SJSA1 (cell line): ENCODE data around the gene PDLIM3. TPM values are rescaled to one million over a fixed set of nuclear protein-coding genes. Genes with fewer than 3 reads are reported as not detected.

Experiments
- DNase-seq, 2 experiments: peaks; one replicate each; pipeline ENCODE4 v3.0.0-alpha.2; 2015 to 2020; ENCODE audit warnings: low spot score in 2 of 2, low read depth in 1 of 2
- H3K27ac ChIP-seq: fragments of 250-450 bp; sonication (Bioruptor Pico); 2 replicates; pipeline ENCODE4 v1.5.1; 2020; ENCODE audit warnings: mild to moderate bottlenecking, moderate library complexity
- H3K27me3 ChIP-seq: fragments of 250-450 bp; sonication (Bioruptor Pico); replicated peaks from 2 replicates; pipeline ENCODE4 v1.5.1; 2020; ENCODE audit warnings: mild to moderate bottlenecking, moderate library complexity
- H3K36me3 ChIP-seq: fragments of 250-450 bp; sonication (Bioruptor Pico); 2 replicates; pipeline ENCODE4 v1.5.1; 2020; ENCODE audit warnings: mild to moderate bottlenecking
- H3K4me1 ChIP-seq: fragments of 250-450 bp; sonication (Bioruptor Pico); replicated peaks from 2 replicates; pipeline ENCODE4 v1.6.1; 2021; ENCODE audit warnings: mild to moderate bottlenecking
- H3K4me3 ChIP-seq: fragments of 250-450 bp; sonication (Bioruptor Pico); 2 replicates; pipeline ENCODE4 v1.5.1; 2020; ENCODE audit warnings: mild to moderate bottlenecking
- H3K9me3 ChIP-seq: fragments of 250-450 bp; sonication (Bioruptor Pico); replicated peaks from 2 replicates; pipeline ENCODE4 v1.5.1; 2020; ENCODE audit warnings: mild to moderate bottlenecking
- total RNA-seq: library from RNA; depleted of rRNA; stranded (reverse); fragments of >200 nt; shearing (Covaris generic); gene quantifications from 2 replicates; pipeline ENCODE4 v1.2.3, GENCODE V29; 2014

PDLIM3 gene
- total RNA-seq, 1 experiment from 2014 or later, result 157 TPM

DNA sequence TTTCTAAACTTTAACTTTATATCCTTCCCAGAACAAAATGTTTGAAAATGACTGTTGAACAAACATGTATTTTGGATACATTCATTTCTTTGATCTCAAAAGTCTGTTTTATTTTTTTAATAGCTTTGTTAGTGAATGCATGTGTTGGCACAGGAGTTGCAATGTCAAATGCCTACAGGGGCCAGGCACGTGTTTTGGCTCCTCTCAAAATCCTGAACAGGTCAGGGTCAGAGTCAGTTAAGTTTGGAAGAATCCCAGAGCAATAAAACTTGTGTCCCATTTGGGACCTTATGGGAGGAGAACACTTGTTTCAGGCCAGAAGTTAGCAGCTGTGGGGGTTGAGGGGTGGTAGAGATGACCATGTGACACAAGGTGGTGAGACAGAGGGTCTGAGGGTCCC is 34.7 kb downstream of the PDLIM3 start:
- Histone ChIP-seq H3K4me1 (no peaks in the 10 kb centered on the region), H3K36me3 (peaks cover 29% of the 10 kb centered on the region), H3K9me3 (no peaks in the 10 kb centered on the region), H3K4me3 (no peak overlapping the region), H3K27me3 (no peaks in the 10 kb centered on the region), H3K27ac (no peak overlapping the region)
- DNase-seq, result no peak

DNA sequence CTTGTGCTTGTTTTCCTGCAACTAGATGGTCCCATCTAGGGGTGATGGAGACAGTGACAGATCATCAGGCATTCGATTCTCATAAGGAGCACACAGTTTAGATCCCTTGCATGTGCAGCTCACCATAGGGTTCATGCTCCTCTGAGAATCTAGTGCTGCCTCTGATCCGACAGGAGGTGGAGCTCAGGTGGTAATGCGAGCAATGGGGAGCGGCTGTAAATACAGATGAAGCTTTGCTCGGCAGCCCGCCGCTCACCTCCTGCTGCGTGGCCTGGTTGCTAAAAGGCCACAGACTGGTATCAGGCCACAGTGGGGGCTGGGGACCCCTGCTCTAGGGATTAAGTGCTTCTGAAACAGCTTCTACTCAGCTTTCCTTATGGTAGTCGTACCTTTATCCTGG is 35.3 kb downstream of the PDLIM3 start:
- H3K9me3 ChIP-seq, result no peaks in the 10 kb centered on the region
- no peak overlapping the region for H3K4me3 ChIP-seq
- peaks cover 29% of the 10 kb centered on the region for H3K36me3 ChIP-seq
- no peaks in the 10 kb centered on the region for H3K27me3 ChIP-seq
- H3K27ac ChIP-seq, result no peak overlapping the region
- H3K4me1 ChIP-seq, result no peaks in the 10 kb centered on the region
- no peak for DNase-seq

DNA sequence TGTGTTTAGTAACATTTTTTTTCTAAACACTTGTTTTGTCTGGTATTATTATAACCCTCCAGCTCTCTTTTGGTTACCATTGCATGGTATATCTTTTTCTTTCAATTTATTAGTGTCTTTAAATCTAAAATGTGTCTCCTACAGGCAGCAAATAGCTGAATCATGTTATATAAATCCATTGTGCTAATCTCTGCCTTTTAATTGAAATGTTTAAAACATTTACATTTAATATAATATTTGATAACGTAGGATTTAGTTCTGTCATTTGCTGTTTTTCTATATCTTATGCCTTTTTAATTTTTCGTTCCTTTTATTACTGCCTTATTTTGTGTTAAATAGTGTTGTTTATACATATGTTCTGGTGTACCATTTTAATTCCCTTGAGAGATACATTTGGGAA is 46.7 kb downstream of the PDLIM3 start:
- no peak for DNase-seq
- no peak overlapping the region for H3K27ac ChIP-seq
- peaks cover 2% of the 10 kb centered on the region; the same call in 1 of the 2 replicates for H3K27me3 ChIP-seq
- no peaks in the 10 kb centered on the region for H3K9me3 ChIP-seq
- H3K4me1 ChIP-seq, result no peaks in the 10 kb centered on the region
- no peaks in the 10 kb centered on the region for H3K36me3 ChIP-seq
- H3K4me3 ChIP-seq, result no peak overlapping the region

DNA sequence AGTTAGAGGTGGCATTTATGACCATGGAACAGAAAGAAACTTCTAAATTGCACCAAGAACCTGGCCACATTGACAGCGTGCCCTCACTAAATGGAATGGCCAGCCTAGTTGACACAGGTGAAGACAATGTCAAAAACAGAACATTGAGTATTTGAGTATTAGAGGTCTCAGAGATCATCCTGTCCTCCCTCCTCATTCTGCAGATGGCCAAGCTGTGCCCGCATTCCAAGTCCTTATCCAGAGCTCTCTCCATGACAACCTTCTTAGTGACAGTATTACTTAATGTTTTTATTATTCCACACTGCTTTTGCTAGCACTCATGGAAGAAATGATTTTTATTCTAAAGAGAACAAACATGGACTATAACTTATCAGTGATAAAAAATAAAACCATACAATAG is 53.9 kb downstream of the PDLIM3 start:
- no peak for DNase-seq

DNA sequence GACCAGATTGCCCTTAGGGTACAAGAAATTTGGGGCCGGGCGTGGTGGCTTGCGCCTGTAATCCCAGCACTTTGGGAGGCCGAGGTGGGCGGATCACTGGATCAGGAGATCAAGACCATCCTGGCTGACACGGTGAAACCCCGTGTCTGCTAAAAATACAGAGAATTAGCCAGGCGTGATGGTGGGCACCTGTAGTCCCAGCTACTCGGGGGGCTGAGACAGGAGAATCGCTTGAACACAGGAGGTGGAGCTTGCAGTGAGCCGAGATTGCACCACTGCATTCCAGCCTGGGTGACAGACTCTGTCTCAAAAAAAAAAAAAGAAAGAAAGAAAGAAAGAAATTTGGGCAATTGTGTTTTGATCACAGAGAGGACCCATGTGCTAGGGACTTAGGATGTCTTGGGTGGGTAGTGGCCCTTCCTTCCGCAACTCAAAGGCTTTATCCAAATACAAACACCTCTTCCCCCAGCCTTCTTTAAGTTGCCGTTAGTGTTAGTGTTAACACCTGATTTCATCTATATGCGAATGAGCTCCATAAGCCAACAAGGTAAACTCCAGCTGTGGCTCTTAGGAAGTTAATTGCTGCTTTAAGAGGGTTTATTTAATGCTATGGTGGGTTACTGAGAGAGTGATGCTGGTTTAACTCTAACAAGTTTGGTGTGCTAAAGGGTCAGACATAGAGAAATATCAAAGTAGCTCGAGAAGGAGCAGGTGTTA is 55.1 kb downstream of the PDLIM3 start:
- Histone ChIP-seq H3K4me3 (no peak overlapping the region), H3K36me3 (no peaks in the 10 kb centered on the region), H3K4me1 (no peaks in the 10 kb centered on the region), H3K27ac (no peak overlapping the region), H3K9me3 (no peaks in the 10 kb centered on the region), H3K27me3 (peaks cover 2% of the 10 kb centered on the region)
- no peak for DNase-seq

More for the DNA sequence above, 53.9 kb downstream of the PDLIM3 start:
- Histone ChIP-seq H3K4me1 (no peaks in the 10 kb centered on the region), H3K36me3 (no peaks in the 10 kb centered on the region), H3K4me3 (no peak overlapping the region), H3K27me3 (peaks cover 2% of the 10 kb centered on the region), H3K27ac (no peak overlapping the region), H3K9me3 (no peaks in the 10 kb centered on the region)

DNA sequence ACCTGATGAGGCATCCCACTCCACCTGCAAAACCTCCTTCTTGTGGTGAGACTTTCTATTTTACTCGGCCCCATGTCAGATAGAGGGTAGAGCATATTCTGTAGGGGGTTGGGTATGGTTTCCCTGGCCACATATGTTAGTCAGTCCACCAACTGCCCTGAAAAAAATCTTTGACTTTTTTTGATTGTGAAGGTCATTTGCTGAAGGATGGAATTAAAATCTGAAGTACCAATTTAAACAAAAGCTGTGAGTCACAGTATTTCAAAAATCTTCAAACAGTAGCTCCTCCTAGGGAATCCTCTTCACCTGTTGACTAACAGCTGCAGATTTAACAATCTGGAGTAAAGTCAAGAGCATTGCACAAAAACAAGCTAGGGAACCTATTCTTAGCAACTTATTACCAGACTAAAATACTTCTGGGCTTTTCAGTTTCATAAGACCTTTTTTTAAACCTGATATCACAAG is 55.8 kb downstream of the PDLIM3 start:
- Histone ChIP-seq H3K36me3 (no peaks in the 10 kb centered on the region), H3K9me3 (no peaks in the 10 kb centered on the region), H3K4me1 (no peaks in the 10 kb centered on the region), H3K27me3 (no peaks in the 10 kb centered on the region; the same call in none of the 2 replicates), H3K27ac (no peak overlapping the region), H3K4me3 (no peak overlapping the region)
- no peak for DNase-seq

DNA sequence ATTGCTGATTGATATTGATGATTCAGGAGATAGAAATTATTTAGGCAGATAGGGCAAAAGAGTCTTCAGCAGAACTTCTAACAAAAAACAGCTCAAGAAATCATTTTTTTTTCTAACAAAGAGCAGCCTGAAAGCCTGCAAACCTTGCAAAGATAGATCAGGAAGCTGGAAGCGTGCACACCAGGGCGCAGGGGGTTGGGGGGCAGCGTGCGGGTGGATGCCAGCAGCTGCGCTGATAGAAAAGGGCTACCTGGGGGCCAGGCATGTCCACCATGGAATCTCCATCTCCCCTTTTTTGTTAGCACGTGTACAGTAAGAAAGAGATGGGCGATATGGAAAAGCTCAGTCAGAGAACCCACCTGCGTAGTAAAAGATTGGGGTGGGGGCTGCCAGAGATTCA is 62.1 kb downstream of the PDLIM3 start:
- H3K27ac ChIP-seq, result no peak overlapping the region
- DNase-seq, result no peak
- no peaks in the 10 kb centered on the region for H3K36me3 ChIP-seq
- H3K4me1 ChIP-seq, result peaks cover 10% of the 10 kb centered on the region
- H3K4me3 ChIP-seq, result no peak overlapping the region
- peaks cover 15% of the 10 kb centered on the region; the same call in 1 of the 2 replicates for H3K27me3 ChIP-seq
- peaks cover 4% of the 10 kb centered on the region; the same call in 1 of the 2 replicates for H3K9me3 ChIP-seq

DNA sequence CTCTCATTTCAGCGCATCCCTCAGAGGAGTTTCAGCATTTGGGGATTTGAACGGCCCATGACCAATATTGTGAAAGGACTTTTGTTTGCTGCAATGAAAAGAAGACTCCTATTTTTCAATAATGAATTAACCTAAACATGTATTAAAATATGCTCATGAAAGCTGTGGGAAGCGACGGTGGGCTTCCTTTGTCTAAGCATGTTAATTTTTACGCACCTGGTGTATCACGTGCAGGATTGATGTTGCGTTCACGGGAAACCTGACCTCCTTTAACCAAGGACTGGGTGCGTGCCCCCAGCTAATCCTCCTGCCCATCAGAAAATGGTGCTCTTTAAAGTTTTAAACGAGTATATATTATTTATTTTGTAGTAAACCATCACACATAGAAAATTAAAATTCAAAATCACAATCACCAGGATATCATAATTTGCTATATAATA is 63.2 kb downstream of the PDLIM3 start:
- H3K9me3 ChIP-seq, result peaks cover 4% of the 10 kb centered on the region; the same call in 1 of the 2 replicates
- no peak overlapping the region for H3K27ac ChIP-seq
- no peaks in the 10 kb centered on the region for H3K36me3 ChIP-seq
- peaks cover 15% of the 10 kb centered on the region for H3K27me3 ChIP-seq
- DNase-seq, result no peak
- peaks cover 10% of the 10 kb centered on the region for H3K4me1 ChIP-seq
- peak overlapping the region; percentile 69 for H3K4me3 ChIP-seq

DNA sequence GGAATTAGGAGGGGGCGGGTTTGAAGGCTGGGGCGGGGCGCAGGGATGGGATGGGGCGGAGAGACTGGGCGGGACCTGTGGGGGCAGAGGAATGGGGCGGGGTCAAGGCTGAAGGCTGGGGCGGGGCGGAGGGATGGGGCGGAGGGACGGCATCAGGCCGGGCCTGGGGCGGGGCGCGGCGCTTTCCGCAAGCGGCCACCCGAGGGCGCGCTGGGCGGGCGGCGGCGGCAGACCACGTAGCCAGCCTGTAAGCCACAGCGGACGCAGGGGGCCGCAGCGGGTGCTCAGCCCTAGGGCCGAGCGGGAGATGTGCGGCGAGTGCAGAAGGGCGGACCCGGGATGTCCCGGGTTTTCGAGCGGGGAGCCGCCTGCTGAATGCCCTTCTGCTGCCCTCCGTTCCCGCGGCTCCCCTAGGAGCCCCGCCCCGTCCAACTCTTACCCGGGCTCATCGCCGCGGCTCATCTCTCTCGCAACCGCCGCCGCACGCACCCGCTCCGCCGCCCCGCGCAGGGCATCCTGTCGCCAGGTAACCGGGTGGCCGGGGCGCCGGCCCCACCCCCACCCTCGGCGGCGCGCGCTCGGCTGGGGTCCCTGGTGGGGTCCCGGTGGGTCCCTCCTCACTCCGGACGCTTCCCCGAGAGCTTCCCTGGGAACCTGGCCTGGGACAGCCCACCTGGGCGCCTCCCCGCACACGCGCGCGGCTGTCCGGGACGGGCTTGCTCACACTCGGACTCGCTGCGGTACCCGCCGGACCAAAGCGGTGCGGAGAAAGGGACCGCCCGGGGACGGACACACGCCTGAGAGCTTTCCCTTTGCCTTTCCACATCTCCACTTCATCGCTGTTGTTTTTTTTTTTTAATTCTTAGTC is 63.8 kb downstream of the PDLIM3 start, which contains the start of gene CCDC110:
TSS of gene CCDC110 (minus strand) at position 499 of the 868 bp plus-strand sequence. CDS start at position 449, 50 bp downstream.
- H3K27ac ChIP-seq, result no peak within 1 kb of the TSS
- H3K36me3 ChIP-seq, result no peaks in the 10 kb centered on the region
- peak within 1 kb of the TSS; percentile 69 for H3K4me3 ChIP-seq
- H3K27me3 ChIP-seq, result peaks cover 15% of the 10 kb centered on the region
- H3K4me1 ChIP-seq, result peaks cover 10% of the 10 kb centered on the region
- DNase-seq, result peak; percentile 78 to 93
- H3K9me3 ChIP-seq, result peaks cover 4% of the 10 kb centered on the region; the same call in 1 of the 2 replicates

DNA sequence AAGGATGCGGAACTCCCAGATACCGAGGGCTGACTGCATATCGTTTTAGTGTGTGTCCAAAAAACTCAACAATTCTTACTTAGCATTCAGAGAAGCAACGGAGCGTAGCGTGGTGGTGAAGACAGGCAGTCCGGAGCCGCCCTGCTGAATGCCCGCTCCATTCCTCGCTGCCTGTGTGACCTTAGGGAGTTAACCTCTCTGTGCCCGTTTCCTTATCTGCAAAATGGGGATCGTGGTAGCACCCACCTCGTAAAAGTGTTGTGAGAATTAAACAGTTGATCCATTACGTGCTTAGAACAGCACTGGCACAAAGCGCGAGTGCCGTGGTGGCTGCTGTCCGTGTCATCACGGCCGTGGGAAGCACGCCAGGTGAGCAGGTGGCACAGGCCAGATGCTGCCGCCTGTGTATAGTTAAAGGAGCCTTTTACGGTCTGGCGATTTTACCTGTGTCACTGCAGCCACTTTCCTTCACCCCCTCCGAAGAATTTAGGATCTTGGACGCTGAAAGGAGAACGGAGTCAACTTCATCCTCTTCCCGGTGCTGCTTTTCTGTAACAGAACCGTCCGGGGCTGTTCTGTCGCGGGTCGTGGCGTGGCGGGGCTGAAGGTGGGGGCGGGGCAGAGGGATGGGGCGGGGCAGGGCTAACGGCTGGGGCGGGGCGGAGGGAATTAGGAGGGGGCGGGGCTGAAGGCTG is 64.7 kb downstream of the PDLIM3 start:
- H3K9me3 ChIP-seq, result peaks cover 4% of the 10 kb centered on the region; the same call in 1 of the 2 replicates
- peaks cover 15% of the 10 kb centered on the region for H3K27me3 ChIP-seq
- H3K4me3 ChIP-seq, result peak overlapping the region; percentile 43
- DNase-seq, result peak in 1 of 2 experiments; percentile 30
- no peaks in the 10 kb centered on the region for H3K36me3 ChIP-seq
- no peak overlapping the region for H3K27ac ChIP-seq
- H3K4me1 ChIP-seq, result peaks cover 10% of the 10 kb centered on the region

DNA sequence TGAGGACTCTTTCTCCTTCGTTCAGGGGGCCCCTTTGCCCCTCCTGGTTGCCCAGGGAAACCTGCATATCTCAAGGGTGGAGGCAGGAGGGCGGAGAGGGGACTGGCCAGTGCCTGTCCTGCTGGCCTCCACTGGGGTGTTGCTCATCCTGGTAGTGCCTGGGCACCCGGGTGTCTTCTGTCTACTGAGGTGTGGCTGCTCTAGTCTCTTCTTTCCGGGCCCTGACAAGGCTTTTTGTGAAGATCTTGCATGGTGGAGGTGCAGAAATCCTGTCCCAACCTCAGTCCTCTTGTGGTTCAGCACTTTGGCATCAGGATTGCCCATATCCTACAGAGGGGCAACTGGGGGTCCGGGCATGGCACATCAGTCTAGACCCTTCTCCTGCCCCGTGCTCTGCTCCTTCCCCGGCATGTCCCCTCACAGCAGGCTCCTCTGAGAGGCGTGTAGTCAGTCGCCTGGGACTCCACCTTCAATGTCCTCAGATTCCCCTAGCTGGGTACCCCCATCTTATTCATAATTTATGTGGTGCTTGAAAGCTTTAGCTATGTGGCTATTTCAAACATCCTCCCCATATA is 65.6 kb downstream of the PDLIM3 start:
- H3K36me3 ChIP-seq, result no peaks in the 10 kb centered on the region
- H3K9me3 ChIP-seq, result peaks cover 4% of the 10 kb centered on the region; the same call in 1 of the 2 replicates
- no peak for DNase-seq
- H3K27ac ChIP-seq, result no peak overlapping the region
- H3K4me3 ChIP-seq, result no peak overlapping the region
- peaks cover 10% of the 10 kb centered on the region for H3K4me1 ChIP-seq
- peaks cover 15% of the 10 kb centered on the region for H3K27me3 ChIP-seq

DNA sequence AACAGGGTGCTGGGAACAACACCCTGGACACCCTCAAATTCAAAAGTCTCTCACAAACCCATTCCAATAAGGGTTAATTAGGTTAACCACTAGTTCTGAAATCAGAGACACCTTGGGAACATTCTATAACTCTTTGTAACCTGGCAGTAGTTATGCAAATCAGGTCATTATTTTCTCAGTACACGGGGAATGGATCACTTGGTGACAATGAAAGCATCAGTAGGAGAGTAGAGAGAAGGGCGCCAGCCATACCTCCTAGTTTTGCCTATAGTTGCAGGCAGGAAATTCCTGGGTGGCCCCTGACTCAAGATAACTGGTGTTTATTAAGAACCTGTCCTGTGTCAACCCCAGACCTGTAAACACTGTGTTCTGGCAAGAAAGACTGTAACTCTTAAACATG is 66.3 kb downstream of the PDLIM3 start:
- no peak for DNase-seq
- no peak overlapping the region for H3K27ac ChIP-seq
- peaks cover 15% of the 10 kb centered on the region for H3K27me3 ChIP-seq
- peaks cover 10% of the 10 kb centered on the region for H3K4me1 ChIP-seq
- no peaks in the 10 kb centered on the region for H3K36me3 ChIP-seq
- H3K9me3 ChIP-seq, result peaks cover 4% of the 10 kb centered on the region; the same call in 1 of the 2 replicates
- H3K4me3 ChIP-seq, result no peak overlapping the region

DNA sequence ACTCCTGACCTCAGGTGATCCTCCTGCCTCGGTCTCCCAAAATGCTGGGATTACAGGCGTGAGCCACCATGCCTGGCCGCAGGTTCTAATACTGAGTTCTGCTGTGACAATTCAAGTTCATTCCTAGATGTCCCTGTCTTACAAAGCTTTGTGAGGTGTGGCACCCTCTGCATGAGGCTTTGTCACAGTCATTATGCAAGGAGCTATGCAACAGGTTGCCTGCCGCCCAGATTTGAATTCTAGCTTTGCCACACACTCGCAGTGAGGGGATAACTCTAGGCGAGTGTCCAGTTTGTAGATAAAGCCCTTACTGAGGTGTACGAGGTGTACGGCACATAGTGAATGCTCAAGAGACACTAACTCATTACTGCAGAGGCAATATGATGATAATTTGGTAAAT is 67.3 kb downstream of the PDLIM3 start:
- no peak for DNase-seq
- Histone ChIP-seq H3K36me3 (no peaks in the 10 kb centered on the region), H3K9me3 (peaks cover 4% of the 10 kb centered on the region; the same call in 1 of the 2 replicates), H3K4me1 (peaks cover 10% of the 10 kb centered on the region), H3K27ac (no peak overlapping the region), H3K4me3 (no peak overlapping the region), H3K27me3 (peaks cover 15% of the 10 kb centered on the region)
